T-helper 9 cell (primary cell): Measurements from ENCODE around the gene ME2.
"Not testable (repeated sequence)": the region's sequence is repeated elsewhere in the genome, so short reads cannot be mapped to it uniquely, and the experiment has no call there.

Experiments
- DNase-seq: peaks from one replicate; pipeline ENCODE4 v3.0.0-alpha.2; 2020

ME2 gene

DNA sequence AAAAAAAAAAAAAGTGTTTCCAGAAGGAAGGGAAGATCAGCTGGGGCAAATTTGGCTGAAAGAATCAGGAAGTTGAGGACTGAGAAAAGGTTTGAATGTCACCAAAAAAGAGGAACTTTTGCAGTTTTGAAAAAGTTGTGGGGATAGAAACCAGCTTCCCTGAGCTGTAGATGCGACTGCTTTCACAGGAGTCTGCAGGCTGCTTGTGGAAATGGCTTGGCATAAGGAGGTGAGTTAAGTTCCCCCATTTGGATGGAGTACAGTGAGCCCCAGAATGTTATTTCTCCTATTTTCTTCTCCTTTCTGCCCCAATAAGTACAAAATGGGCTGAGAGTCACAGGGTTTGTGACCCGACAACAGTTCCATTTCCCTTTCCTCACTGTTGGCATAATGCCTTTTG, 16.5 kb upstream of the ME2 start:
- no peak for DNase-seq

DNA sequence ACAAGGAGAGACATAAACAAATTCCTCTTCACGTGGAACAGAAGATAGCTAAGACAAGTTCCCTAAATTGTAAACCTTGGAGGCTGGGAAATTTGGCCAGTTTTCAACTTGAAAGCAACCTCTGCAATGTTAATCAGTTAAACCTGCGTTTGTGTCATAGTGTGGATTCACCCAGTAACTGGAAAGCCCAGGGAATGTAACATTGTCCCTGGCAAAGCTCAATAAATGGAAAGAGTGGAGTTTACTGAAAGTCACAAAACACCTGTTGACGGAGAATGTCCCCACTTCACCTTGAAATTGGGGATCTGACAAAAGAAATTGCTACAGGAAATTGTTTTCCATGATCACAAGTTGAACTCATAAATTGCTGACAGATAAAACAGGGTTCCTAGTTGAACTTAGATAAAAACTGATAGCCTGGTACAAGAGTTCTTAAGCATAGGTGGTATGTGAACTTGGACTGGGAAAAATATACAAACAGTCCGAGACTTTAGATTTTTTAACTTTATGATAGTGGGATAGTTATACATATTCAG, 15.0 kb upstream of the ME2 start:
- no peak for DNase-seq

DNA sequence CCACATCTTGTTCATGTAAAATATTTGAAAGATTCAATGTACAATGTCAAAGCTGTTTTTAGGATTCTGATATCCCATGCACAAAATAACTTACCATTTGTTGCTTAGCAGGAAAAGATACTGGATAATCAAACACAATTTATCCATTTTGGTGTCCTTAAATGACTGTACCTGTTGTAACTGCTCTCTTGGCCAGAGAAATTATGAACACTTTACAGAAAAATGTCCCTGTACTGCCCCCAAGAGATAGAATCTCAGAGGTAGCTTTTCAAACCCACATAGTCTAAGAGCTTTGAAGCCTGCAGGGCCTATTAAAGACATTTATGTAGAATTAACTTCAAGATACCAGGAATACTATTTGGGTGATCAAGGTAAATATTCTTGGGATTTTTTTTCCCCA, 12.2 kb upstream of the ME2 start:
- DNase-seq = no peak

GRCh38 chr18:50869150-50869549, 9.8 kb upstream of the ME2 start:
- DNase-seq = no peak

- no peak for DNase-seq
Observed at GRCh38 chr18:50870138-50870845, 8.6 kb upstream of the ME2 start.

DNA sequence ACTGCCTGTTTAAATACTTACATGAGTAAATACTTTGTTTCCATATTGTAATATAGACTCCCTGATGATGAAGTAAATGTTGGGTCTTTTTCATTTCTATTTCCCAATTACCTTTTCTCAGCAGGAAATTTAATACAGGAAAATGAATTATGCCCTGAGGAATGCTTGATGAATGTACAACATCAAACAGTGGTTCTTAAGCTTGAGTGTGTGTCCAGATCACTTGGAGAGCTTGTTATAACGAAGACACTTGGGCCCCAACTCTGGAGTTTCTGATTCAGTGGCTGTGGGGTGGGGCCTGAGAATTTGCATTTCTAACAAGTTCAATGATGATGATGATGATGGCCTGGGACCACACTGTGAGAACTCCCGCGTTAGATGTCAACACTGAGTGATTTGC, 7.1 kb upstream of the ME2 start:
- DNase-seq = no peak

- no peak for DNase-seq
Observed at GRCh38 chr18:50875966-50876536, 2.9 kb upstream of the ME2 start.

DNA sequence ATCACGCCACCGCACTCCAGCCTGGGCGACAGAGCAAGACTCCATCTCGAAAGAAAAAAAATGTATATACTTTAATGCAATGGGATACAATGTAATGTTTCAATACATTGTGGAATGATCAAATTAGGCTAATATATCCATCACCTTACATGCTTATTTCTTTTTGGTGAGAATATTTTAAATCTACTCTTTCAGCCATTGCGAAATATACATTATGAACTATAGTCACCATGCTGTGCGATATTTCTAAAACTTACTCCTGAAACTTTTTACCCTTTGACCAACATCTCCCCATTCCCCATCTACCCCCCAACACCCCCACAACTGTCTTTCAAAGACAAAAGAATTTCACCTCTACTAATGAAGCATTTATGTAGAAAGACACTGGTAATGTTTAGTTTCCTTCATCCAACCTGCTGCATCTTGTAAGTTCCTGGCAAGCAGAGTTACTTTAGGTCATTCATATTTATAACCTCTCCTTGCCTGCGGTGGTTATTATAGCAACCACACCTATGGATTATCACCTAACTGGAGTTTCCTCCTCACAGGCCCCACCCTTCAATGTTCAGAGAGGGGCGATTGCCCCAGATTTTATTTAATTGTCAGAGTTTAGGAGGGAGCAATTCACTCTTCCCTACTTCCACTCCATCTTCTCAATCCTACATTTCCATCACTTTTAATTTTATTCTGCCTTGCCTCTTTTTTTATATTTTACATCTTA, 1.2 kb upstream of the ME2 start:
- DNase-seq = no peak

DNA sequence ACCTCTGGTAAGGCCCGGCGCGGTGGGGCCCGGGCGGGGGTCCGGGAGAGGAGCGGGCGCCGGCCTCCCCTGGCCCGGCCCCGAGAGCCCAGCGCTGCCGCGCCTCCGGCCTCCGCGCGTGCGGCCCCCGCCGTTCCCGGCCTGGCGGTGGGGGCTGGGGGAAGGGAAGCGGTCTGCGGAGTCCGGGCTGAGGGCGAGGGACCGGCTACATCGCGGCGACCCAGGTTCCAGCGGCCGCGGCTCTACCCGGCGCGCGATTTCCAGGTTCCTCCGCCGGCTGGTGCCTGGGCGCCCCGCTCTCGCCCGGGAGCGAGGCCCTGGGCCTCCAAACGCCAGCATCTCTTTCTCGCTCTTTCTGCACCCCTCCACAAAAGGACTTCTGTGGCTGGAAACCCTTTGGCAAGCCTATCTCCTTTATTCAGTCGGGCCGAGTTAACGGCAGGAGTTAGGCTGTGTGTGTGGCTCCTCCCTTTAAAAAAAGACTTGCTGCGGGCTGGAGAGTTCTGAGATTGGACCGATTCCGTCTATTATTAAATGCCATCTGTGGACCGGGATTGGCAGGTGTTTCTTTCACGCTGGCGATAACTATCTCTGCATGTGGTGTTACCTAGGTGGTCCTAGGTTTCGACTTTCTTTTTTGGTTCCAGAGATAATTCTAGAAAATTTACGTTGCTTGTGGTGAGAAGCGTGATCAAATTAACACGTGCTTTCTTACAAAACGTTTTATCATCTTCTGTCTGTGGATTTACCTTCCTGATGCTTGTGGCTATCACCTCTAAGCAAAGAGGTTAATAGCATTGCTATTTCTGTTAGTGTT, 592 bp downstream of the ME2 start:
- no peak for DNase-seq

DNA sequence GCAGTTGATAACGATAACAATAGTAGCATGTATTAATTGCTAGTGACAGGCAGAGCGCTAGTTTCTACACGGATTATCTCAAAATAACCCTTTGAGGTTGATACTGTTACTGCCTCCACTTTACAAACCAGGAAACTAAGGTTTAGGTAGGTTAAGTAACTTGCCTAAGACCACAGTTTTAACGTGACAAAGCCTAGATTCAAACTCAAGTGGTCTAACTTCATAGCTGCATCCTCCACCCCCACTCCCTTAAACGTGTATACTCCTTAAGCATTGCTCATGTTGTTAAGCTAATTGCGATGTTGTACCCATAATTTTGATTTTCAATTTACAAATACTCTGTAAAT, 1.2 kb downstream of the ME2 start:
- DNase-seq = no peak

DNA sequence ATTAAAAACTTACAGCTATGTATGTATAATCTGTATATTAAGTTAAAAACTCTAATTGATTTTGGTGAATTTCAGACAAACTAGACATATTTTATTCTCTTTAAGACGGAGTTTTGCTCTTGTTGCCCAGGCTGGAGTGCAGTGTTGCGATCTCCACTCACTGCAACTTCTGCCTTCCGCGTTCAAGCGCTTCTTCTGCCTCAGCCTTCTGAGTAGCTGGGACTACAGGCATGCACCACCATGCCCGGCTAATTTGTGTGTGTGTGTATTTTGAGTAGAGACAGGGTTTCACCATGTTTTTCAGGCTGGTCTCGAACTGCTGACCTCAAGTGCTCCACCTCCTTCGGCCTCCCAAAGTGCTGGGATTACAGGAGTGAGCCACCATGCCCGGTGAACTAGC, 2.0 kb downstream of the ME2 start:
- DNase-seq = not testable (repeated sequence)

DNA sequence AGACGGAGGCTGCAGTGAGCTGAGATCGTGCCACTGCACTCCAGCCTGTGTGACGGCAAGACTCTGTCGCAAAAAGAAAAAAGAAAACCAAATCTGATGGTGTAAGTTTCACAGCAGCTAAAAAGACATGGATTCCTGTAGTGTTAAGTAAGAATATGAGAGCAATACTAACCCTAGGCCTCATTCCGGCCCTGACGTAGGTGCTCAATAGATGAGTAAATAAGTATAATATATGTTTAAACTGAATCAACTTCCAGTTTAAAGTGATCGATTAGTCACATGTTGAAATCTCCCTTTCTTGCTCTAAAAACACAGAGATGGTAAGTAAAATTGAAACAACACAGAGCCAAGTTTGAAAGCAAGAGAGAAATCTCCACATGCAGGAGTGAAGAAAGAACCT, 8.0 kb downstream of the ME2 start:
- DNase-seq = no peak

DNA sequence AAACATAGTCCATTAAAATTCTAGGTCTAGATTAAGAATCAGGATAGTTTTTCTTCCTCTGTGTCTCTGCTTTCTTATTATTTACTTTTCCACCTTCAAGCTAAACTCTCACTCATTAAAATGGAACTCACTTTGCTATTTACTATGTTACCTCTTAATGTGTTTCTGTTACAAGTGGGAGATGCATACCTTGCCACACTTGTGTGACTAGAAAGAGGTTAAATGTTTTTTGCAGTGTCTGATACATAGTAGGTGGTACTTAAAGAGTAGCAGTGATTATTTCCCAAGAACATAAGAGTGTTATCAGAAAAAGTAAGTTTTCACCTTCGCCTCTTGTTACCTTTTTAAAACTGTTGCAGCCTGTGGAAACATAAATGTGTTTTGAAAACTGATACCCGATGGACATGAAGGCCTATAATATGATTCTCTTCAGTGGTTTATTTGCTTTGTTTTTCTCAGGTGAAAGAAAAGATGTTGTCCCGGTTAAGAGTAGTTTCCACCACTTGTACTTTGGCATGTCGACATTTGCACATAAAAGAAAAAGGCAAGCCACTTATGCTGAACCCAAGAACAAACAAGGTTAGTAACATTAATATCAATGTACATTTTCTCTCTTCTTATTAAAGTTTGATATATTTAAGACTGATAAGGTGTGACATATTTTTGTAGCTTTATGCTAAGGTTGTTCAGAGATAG, 16.6 kb downstream of the ME2 start:
- DNase-seq = no peak

- no peak for DNase-seq
Observed at GRCh38 chr18:50896093-50896492, 17.2 kb downstream of the ME2 start.

DNA sequence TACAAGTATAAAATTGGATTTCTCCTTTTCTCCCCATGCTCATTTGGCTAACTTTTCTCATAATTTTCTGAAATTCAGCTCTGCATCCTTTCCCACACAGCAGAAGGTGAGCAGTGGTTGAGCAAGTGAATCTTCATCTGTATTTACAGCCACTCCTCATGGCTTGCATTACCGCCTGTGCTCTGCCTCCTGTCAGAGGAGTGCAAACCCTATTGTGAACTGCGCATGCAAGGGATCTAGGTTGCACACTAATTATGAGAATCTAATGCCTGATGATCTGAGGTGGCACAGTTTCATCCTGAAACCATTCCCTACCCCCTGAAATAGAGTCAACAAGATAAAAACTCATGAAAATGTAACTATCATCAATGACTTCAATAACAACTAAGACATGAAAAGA, 20.0 kb downstream of the ME2 start:
- DNase-seq = no peak

DNA sequence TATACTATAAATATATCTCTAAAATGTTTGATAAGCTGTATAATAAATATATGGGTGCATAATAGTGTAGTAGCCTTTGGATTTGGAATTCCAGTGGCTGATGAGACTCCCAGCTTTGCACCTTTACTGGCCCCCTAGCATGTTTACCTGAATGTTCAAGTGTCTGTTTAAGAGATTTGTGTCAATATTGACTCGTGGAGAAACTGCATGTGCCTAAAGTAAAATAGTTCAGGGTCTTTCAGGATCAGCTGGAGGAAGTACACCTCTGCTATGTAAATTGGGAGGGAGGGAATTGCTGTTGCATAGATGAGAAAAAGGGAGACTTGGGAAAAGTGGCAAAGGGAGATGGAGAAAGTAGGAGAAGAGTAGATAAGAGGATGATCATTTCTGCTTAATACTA, 23.9 kb downstream of the ME2 start:
- no peak for DNase-seq

GRCh38 chr18:50906843-50907242, 27.9 kb downstream of the ME2 start:
- no peak for DNase-seq

DNA sequence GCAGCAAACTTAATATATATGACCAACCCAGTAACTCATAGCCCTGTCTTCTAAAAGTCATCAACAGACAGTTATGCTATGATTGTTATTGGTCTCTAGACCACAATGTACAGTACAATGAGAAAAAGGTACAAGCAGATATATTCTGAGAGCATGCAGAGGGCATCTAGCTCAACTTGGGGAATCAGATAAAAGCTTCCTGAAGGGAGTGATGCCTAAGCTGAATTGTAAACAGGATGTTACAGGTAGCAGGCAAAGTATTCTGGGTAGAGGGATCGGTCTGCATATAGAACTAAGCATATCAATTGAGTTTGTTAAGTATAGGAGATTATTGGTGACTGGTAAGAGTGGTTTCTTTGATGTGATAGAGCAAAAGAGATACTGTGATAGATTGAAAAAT, 30.3 kb downstream of the ME2 start:
- DNase-seq = no peak

DNA sequence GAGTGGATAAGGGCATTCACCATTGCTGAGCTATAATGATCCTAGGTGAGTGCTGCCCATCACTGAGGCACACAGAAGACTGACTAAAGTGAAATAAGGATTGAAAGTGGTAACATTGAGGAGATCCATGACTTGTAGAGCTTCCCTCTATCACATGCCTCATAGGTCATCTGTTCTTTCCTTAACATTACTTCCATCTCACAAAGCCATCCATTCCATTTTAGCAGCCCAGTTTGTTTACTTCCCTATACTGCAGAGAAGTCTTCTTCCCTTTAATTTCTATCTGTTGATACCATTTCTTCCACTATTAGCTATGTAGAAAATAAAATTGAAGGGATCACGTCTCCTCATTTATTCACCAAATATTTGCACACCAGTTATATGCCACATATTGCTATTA, 32.1 kb downstream of the ME2 start:
- no peak for DNase-seq

DNA sequence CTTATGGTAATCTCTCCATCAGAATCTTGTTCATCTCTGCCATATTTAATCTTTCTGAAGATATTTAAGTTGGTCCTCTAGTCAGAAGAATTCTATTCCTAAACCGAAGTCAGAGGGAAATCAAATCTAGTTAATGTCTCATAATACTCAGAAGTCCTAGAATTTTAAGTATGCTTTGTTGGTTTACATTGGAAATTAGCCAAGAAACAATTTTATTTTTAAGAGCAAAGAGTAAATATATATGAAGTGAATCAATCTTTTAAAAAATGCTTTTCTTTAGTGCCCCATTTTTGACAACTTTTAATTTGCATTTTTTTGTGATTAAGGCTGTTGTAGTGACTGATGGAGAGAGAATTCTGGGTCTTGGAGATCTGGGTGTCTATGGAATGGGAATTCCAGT, 38.1 kb downstream of the ME2 start:
- no peak for DNase-seq

DNA sequence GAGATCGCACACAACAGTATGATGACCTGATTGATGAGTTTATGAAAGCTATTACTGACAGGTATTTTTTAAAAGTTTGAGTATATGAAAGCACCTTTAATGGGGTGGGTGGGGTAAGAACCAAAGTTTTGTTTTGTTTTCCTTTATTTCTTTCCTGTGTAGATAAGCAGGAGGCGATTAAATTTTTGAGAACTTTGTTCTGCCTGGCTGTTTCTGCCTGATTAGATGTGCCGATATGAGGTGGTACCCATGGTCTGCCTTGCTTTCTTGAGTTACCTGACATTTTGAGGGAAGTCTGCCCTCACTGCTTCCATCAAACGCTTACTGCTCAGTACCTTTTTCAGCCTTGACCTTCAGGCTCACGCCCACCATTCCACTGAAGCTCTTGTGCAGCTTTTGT, 39.2 kb downstream of the ME2 start:
- DNase-seq = no peak

DNA sequence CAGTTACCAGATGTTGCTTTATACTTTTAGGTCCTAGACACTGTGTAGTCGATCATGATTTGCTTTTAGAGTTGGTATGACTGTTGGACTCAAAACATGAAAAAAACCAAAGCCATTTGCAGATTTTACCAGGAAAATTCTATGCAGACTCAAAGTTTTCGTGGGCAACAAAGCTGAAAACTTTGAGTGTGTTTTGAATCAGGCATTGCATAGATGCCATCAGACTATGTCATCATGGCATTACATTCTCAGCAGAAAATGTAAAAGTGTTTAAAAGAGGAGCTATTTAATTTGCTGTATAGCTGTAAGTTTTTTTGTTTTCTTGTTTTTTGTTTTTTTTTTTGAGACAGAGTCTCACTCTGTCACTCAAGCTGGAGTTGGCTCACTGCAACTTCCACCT, 45.5 kb downstream of the ME2 start:
- no peak for DNase-seq

- DNase-seq = no peak
Observed at GRCh38 chr18:50926521-50926920, 47.6 kb downstream of the ME2 start.
